Thoracic aorta endothelial cell (primary cell): ENCODE data around the gene WDR62. TPM values are rescaled to one million over a fixed set of nuclear protein-coding genes. Genes with fewer than 3 reads are reported as not detected.

ENCODE experiments used
- total RNA-seq: library from RNA; depleted of rRNA; stranded (reverse); fragments of >200 nt; gene quantifications from 2 replicates; pipeline ENCODE4 v1.2.3, GENCODE V29; 2012

The WDR62 gene
- total RNA-seq = 7.4 and 12.6 TPM in 2 replicates

GRCh38 chr19:36054733-36055686 lies at the start of gene WDR62:
Gene WDR62, plus strand, starts transcription at chr19:36054897. Its CDS starts 75 bp downstream, at chr19:36054972.

DNA sequence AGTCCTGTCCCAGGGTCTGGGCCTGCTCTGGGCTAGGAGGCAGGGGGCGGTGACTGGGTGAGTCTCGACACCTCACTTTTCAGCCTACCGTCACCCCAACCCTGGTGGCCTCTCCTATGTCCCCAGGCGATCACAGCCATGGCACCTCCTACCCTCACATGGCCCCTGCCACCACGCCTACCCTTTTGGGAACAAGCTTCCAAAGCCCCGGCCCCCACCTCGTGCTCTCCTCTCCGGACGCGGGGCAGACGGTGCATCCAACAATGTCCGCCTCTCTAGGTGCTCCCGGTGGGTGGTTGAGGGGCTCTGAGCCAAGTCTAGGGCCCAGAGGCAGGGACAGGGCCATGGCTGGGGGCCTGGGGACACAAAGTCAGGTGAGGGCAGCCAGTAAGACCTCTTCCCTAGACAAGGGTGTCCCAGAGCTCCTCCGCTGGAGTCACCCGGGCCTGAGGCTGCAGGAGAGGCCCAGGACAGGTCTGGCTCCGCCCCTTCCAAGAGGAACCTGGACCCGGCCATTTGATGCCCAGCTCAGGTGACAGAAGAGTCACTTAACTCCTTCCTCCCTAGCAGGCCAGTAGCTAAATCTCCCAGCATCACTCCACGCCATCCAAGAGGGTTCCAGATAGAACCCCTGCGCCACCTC lies 46.2 kb upstream of the WDR62 start, which contains the start of gene SYNE4:
Gene SYNE4, minus strand, starts transcription at position 478 of the 643 bp plus-strand sequence. Its CDS starts 132 bp downstream, at position 346.

GRCh38 chr19:36014012-36014924 lies 40.4 kb upstream of the WDR62 start, which contains the start of gene ALKBH6:
Gene ALKBH6, minus strand, starts transcription at chr19:36014213. Its CDS starts 816 bp downstream, at chr19:36013397.

GRCh38 chr19:36032251-36033104 lies 22.2 kb upstream of the WDR62 start, which contains the start of gene CLIP3:
Gene CLIP3, minus strand, starts transcription at chr19:36032873. Its CDS starts 516 bp downstream, at chr19:36032357.

DNA sequence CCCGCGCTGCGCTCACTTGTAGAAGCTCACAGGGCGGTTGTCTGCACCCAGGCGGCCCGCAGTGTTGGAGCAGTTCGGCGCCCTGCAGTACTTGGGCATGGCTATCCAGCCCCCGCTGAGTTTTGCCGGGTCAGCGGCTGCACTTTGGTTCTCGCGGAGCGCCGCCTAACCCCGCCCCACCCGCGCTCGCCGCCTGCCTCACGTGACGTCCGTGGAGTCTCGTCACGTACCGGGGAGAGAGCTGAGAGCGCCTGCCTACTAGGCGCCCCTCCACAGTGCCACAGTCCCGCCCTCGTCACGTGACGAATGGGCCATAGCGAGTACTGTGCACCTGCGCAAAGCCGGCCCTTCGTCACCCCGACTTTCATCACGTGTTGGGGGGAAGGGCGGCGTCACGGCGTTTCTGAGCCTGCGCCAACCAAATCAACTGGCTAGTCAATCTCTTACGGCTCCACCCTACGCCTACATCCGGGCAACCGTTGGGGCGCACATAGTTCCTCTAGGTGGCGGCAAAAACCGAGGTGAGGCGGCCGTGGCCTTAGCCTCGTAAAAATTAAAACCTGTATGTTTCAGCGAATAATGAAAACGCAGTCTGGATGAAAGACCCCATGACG lies 471 bp upstream of the WDR62 start, which contains the start of gene THAP8:
Gene THAP8, minus strand, starts transcription at position 167 of the 614 bp plus-strand sequence. Its CDS starts 68 bp downstream, at position 99.

DNA sequence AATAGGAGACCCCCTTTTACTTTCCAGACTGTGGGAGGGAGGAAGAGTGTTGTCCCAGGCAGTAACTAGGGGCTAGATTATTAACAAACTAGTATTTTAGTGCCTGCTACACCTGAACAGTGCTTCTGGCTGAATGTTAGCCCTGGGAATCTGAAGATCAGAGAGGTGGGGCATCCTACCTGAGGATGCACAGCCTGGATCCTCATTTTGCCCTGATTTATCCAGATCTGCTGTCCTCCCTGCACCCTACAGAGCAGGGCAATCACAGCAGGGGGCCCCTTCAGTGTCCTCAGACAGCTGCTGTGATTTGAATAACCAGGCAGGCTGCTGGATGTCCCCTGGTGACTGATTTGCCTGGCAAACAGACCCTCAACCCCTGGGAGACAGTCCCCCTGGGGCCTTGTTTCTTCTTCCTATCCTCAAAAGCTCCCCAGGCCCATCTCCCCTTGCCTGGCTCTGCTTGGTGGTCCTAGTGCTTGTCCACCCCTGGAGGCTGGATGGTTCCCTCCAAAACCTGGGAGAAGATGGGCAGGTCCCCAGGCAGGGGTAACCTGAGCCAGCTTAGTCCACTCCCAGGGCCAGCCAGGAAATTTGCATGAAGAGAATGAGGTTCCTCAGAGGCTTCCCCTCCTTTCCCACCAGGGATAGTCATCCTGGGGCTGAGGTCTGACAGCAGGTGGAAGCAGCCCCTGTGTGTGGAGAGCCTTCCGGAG lies 55.9 kb downstream of the WDR62 start, which contains the start of gene OVOL3:
Gene OVOL3, plus strand, starts transcription at position 657 of the 713 bp plus-strand sequence. CDS start 60 bp downstream, outside the sequence.

DNA sequence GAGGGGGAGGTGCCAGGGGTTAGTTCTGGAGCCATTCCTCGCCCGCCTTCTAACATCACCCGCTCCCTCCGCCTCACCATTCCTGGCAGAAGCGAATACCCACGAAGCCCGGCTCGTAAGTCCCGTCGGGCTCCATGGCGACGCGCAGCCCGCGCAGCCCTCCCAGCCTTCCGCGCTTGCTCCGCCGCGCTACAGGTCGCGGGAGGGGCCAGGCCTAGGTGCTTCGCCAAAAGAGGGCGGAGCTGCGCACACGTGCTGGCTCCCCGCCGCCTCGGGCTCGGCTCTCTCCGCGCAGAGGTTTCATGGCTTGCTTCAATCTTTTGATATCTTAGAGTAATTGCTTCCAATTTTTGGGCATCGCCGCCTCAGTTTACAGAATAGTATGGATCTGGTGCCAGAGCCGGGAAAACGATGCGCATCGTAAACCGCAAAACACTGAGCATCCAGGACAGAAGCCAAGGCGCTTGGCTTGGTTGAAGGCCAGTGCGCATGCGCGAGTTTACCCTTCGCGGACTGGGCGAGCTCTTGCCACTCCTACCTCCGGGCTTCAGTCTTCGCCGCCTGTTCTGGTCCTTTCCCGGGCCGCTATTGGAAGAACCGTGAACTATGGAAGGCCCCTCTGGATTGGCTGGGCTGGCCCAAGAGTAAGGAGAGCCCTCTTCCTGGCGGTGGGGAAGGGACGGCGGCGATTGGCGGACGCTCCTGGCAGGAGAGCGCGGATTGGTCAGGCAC lies 60.2 kb downstream of the WDR62 start, which contains the start of gene POLR2I:
Gene POLR2I, minus strand, starts transcription at position 155 of the 732 bp plus-strand sequence. Its CDS starts 19 bp downstream, at position 136.

DNA sequence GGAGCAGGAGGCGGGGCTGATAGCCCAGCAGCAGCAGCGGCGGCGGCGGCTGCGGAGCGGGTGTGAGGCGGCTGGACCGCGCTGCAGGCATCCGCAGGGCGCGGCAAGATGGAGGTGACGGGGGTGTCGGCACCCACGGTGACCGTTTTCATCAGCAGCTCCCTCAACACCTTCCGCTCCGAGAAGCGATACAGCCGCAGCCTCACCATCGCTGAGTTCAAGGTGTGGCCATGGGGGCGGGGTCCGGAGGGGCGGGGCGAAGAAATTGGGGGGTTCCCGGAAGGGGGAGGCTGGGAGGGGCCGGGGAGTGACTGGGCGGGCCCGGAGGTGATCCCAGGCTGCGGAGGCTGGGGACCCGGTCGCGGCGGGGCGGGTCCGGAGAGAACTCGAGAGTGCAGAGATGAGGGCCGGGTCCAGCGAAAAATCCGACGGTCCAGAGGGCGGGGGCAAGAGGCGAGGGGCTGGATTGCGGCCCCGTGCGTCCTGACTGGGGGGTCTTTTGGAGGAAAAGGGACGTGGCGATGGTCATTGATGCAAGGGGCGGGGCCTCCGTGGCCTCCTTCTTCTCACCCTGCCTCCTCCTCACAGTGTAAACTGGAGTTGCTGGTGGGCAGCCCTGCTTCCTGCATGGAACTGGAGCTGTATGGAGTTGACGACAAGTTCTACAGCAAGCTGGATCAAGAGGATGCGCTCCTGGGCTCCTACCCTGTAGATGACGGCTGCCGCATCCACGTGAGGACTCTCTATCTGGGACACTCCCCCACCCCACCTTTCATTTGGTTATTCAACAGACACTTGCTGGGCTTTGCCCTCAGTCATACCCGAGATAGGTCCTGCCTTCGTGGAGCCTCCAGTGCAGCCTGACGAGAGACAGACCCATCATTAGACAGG lies 61.0 kb downstream of the WDR62 start, which contains the start of gene TBCB:
Gene TBCB, plus strand, starts transcription at position 16 of the 891 bp plus-strand sequence. Its CDS starts 93 bp downstream, at position 109.

DNA sequence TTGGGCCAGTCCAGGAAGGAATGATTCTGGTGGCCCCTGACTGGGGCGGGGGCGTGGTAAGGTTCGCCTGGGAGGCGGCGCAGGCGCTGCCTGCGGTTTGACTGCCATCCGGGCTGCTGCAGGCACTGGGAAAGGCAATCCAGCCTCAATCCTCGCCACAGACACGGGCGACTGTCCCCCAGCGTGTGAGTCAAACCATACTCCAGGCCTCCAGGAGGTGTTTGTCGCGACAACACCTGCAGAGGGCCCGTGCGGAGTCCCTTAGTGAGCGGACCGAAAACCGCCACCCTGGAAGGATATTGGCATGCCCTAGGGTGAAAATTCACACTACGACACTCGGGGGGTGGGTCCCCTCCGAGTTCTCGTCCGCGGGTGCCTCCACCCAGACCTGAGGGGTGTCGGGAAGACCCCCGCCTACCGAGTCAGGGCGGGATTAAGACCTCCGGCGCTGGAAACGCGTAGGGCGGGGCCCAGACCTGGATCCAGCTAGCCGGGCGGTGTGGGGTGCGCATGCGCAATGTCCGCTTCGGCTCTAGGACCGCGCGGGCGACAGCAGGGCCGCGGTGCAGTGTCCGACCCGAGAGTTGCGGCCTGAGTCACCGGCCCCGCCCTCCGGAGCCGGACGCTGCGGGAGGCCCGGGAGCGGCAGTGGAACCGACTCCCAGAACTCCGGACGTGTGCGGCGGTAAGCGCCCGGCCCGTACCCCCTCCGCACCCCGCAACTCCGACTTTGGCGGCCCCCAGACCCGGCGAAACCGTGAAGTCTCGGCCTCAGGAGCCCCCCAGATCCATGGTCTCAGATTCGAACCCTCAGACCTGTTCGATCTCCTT lies 85.0 kb downstream of the WDR62 start, which contains the start of gene CAPNS1:
Gene CAPNS1, plus strand, starts transcription at position 594 of the 831 bp plus-strand sequence. CDS start 946 bp downstream, outside the sequence.

DNA sequence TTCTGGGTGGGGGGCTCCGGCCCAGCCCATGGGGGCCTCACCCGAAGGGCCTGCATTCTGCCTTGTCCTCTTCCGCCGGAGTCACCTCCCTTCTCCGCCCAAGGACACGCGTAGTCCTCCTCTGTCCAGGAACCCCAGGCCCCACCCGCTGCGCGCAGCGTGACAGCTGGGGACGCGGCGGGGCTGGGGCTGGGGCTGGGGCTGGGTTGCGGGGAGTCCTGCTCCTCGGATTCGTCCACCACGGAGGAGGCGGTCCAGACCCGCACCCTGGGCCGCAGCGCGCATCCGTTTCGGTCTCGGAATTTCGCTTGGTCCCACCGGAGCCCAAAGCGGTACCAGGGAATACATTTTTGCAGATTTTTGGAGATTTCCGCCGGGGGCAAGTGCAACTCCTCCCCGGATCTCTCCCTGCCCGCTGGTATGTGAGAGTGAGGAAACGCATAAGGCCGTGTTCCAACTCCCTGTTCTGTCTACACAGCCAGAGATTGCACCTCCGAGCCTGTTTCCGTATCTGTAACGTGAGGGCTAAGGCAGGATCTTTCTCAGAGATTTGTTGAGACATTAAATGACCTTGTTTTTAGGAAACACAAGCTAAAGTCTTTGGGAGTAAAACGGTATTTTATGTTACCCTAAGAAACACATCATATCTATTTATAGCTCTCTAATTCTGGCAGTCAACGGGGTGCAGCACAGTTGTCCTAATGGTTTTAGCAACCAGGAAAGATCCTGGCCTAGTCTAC lies 97.8 kb downstream of the WDR62 start, which contains the start of gene COX7A1:
Gene COX7A1, minus strand, starts transcription at position 96 of the 740 bp plus-strand sequence. Its CDS starts 40 bp downstream, at position 56.

Other genes starting within 250 kb of the WDR62 start
- not detected in 2 replicates for gene PRODH2, start 242.1 kb upstream of the WDR62 start, total RNA-seq
- gene NPHS1, start 202.4 kb upstream of the WDR62 start, total RNA-seq = not detected in 2 replicates
- gene KIRREL2, start 198.0 kb upstream of the WDR62 start, total RNA-seq = not detected in 2 replicates
- gene APLP1, start 186.3 kb upstream of the WDR62 start, total RNA-seq = 2.2 and 3.6 TPM in 2 replicates
- 3.3 and 3.6 TPM in 2 replicates for gene NFKBID, start 154.4 kb upstream of the WDR62 start, total RNA-seq
- gene HCST, start 152.4 kb upstream of the WDR62 start, total RNA-seq = not detected in 2 replicates
- gene TYROBP, start 146.6 kb upstream of the WDR62 start, total RNA-seq = not detected in 2 replicates
- 4.4 and 6.1 TPM in 2 replicates for gene LRFN3, start 118.5 kb upstream of the WDR62 start, total RNA-seq
- gene SDHAF1, start 59.7 kb upstream of the WDR62 start, total RNA-seq = 11.1 and 12.2 TPM in 2 replicates
- gene SYNE4, start 46.1 kb upstream of the WDR62 start, total RNA-seq = 0.13 and 0.14 TPM in 2 replicates
- 8.3 and 11.7 TPM in 2 replicates for gene ALKBH6, start 40.7 kb upstream of the WDR62 start, total RNA-seq
- 4.3 and 6.6 TPM in 2 replicates for gene CLIP3, start 22.0 kb upstream of the WDR62 start, total RNA-seq
- 0.80 and 1.1 TPM in 2 replicates for gene THAP8, start 612 bp upstream of the WDR62 start, total RNA-seq
- gene OVOL3, start 56.2 kb downstream of the WDR62 start, total RNA-seq = not detected in 2 replicates
- gene POLR2I, start 60.0 kb downstream of the WDR62 start, total RNA-seq = 25.8 TPM in 2 replicates
- 104 and 105 TPM in 2 replicates for gene TBCB, start 60.6 kb downstream of the WDR62 start, total RNA-seq
- 241 and 313 TPM in 2 replicates for gene CAPNS1, start 85.2 kb downstream of the WDR62 start, total RNA-seq
- 2.4 and 4.5 TPM in 2 replicates for gene COX7A1, start 97.5 kb downstream of the WDR62 start, total RNA-seq
- 4.1 and 4.2 TPM in 2 replicates for gene ZNF565, start 159.8 kb downstream of the WDR62 start, total RNA-seq
- gene ZNF146, start 160.2 kb downstream of the WDR62 start, total RNA-seq = 173 and 176 TPM in 2 replicates